ENCODE data around the gene CARMIL1. TPM values are rescaled to one million over a fixed set of nuclear protein-coding genes. Genes with fewer than 3 reads are reported as not detected.
A peak's percentile ranks its signal among the peaks of the same experiment; 100 is the strongest.

The CARMIL1 gene
- total and polyA plus RNA-seq, 4 donors = 22.9 to 41.0 (median 38.4) TPM

- DNase-seq (ENCODE audit: low read depth in 4 of 6, low spot score in 6 of 6) = no peak
- H3K4me1 ChIP-seq (ENCODE audit: control insufficient read depth, insufficient read depth, low read length) = no peaks in the 10 kb centered on the region
- no CpG with 5 or more reads among the region's 2 CpGs for WGBS (ENCODE audit: insufficient coverage)
- no peak overlapping the region for H3K27ac ChIP-seq (ENCODE audit: low read depth, low read length)
- H3K4me3 ChIP-seq (ENCODE audit: low read depth, low read length) = no peak overlapping the region
- H3K27me3 ChIP-seq (ENCODE audit: control insufficient read depth, insufficient read depth, low read length) = no peaks in the 10 kb centered on the region
- H3K9me3 ChIP-seq (ENCODE audit: control insufficient read depth, insufficient read depth, low read length) = no peaks in the 10 kb centered on the region
- H3K36me3 ChIP-seq (ENCODE audit: control insufficient read depth, insufficient read depth, low read length) = no peaks in the 10 kb centered on the region
These were observed 108.7 kb downstream of the CARMIL1 start for GRCh38 chr6:25387911-25388310.

GRCh38 chr6:25388776-25389175, 109.6 kb downstream of the CARMIL1 start:
- WGBS (ENCODE audit: insufficient coverage) = 100% methylated on average over 2 of the region's 3 CpGs

GRCh38 chr6:25389471-25389870, 110.3 kb downstream of the CARMIL1 start:
- Histone ChIP-seq H3K36me3 (ENCODE audit: control insufficient read depth, insufficient read depth, low read length) (no peaks in the 10 kb centered on the region), H3K4me3 (ENCODE audit: low read depth, low read length) (no peak overlapping the region), H3K9me3 (ENCODE audit: control insufficient read depth, insufficient read depth, low read length) (no peaks in the 10 kb centered on the region), H3K4me1 (ENCODE audit: control insufficient read depth, insufficient read depth, low read length) (no peaks in the 10 kb centered on the region), H3K27ac (ENCODE audit: low read depth, low read length) (no peak overlapping the region), H3K27me3 (ENCODE audit: control insufficient read depth, insufficient read depth, low read length) (no peaks in the 10 kb centered on the region)
- peak in 2 of 6 donors; percentile 46 to 71 for DNase-seq (ENCODE audit: low read depth in 4 of 6, low spot score in 6 of 6)
- WGBS (ENCODE audit: insufficient coverage) = 30% methylated on average over 1 of the region's 2 CpGs

More at GRCh38 chr6:25388776-25389175, 109.6 kb downstream of the CARMIL1 start:
- no peak overlapping the region for H3K4me3 ChIP-seq (ENCODE audit: low read depth, low read length)
- H3K36me3 ChIP-seq (ENCODE audit: control insufficient read depth, insufficient read depth, low read length) = no peaks in the 10 kb centered on the region
- H3K9me3 ChIP-seq (ENCODE audit: control insufficient read depth, insufficient read depth, low read length) = no peaks in the 10 kb centered on the region
- no peak for DNase-seq (ENCODE audit: low read depth in 4 of 6, low spot score in 6 of 6)
- H3K27me3 ChIP-seq (ENCODE audit: control insufficient read depth, insufficient read depth, low read length) = no peaks in the 10 kb centered on the region
- no peaks in the 10 kb centered on the region for H3K4me1 ChIP-seq (ENCODE audit: control insufficient read depth, insufficient read depth, low read length)
- H3K27ac ChIP-seq (ENCODE audit: low read depth, low read length) = no peak overlapping the region

- Histone ChIP-seq H3K4me3 (ENCODE audit: low read depth, low read length) (no peak overlapping the region), H3K9me3 (ENCODE audit: control insufficient read depth, insufficient read depth, low read length) (no peaks in the 10 kb centered on the region), H3K36me3 (ENCODE audit: control insufficient read depth, insufficient read depth, low read length) (no peaks in the 10 kb centered on the region), H3K27me3 (ENCODE audit: control insufficient read depth, insufficient read depth, low read length) (no peaks in the 10 kb centered on the region), H3K4me1 (ENCODE audit: control insufficient read depth, insufficient read depth, low read length) (no peaks in the 10 kb centered on the region), H3K27ac (ENCODE audit: low read depth, low read length) (no peak overlapping the region)
- DNase-seq (ENCODE audit: low read depth in 4 of 6, low spot score in 6 of 6) = peak in 1 of 6 donors; percentile 71
- WGBS (ENCODE audit: insufficient coverage) = 86% methylated on average over 1 of the region's 2 CpGs
These were observed 113.2 kb downstream of the CARMIL1 start for GRCh38 chr6:25392372-25392771.

- H3K4me1 ChIP-seq (ENCODE audit: control insufficient read depth, insufficient read depth, low read length) = no peaks in the 10 kb centered on the region
- H3K27ac ChIP-seq (ENCODE audit: low read depth, low read length) = no peak overlapping the region
- 80% methylated on average over 4 of the region's 5 CpGs for WGBS (ENCODE audit: insufficient coverage)
- H3K36me3 ChIP-seq (ENCODE audit: control insufficient read depth, insufficient read depth, low read length) = no peaks in the 10 kb centered on the region
- no peaks in the 10 kb centered on the region for H3K27me3 ChIP-seq (ENCODE audit: control insufficient read depth, insufficient read depth, low read length)
- DNase-seq (ENCODE audit: low read depth in 4 of 6, low spot score in 6 of 6) = no peak
- no peaks in the 10 kb centered on the region for H3K9me3 ChIP-seq (ENCODE audit: control insufficient read depth, insufficient read depth, low read length)
- H3K4me3 ChIP-seq (ENCODE audit: low read depth, low read length) = no peak overlapping the region
These were observed 116.6 kb downstream of the CARMIL1 start for GRCh38 chr6:25395731-25396130.

- H3K36me3 ChIP-seq (ENCODE audit: control insufficient read depth, insufficient read depth, low read length) = no peaks in the 10 kb centered on the region
- no peaks in the 10 kb centered on the region for H3K4me1 ChIP-seq (ENCODE audit: control insufficient read depth, insufficient read depth, low read length)
- H3K4me3 ChIP-seq (ENCODE audit: low read depth, low read length) = no peak overlapping the region
- no peak overlapping the region for H3K27ac ChIP-seq (ENCODE audit: low read depth, low read length)
- DNase-seq (ENCODE audit: low read depth in 4 of 6, low spot score in 6 of 6) = peak in 1 of 6 donors; percentile 17
- H3K9me3 ChIP-seq (ENCODE audit: control insufficient read depth, insufficient read depth, low read length) = no peaks in the 10 kb centered on the region
- WGBS (ENCODE audit: insufficient coverage) = 46% methylated on average over 1 of the region's 2 CpGs
- no peaks in the 10 kb centered on the region for H3K27me3 ChIP-seq (ENCODE audit: control insufficient read depth, insufficient read depth, low read length)
These were observed 118.2 kb downstream of the CARMIL1 start for GRCh38 chr6:25397406-25397805.

- H3K4me3 ChIP-seq (ENCODE audit: low read depth, low read length) = no peak overlapping the region
- 88% methylated on average over 1 of the region's 5 CpGs for WGBS (ENCODE audit: insufficient coverage)
- H3K27me3 ChIP-seq (ENCODE audit: control insufficient read depth, insufficient read depth, low read length) = no peaks in the 10 kb centered on the region
- no peaks in the 10 kb centered on the region for H3K9me3 ChIP-seq (ENCODE audit: control insufficient read depth, insufficient read depth, low read length)
- H3K4me1 ChIP-seq (ENCODE audit: control insufficient read depth, insufficient read depth, low read length) = peaks cover 8% of the 10 kb centered on the region
- no peaks in the 10 kb centered on the region for H3K36me3 ChIP-seq (ENCODE audit: control insufficient read depth, insufficient read depth, low read length)
- no peak for DNase-seq (ENCODE audit: low read depth in 4 of 6, low spot score in 6 of 6)
- no peak overlapping the region for H3K27ac ChIP-seq (ENCODE audit: low read depth, low read length)
These were observed 120.7 kb downstream of the CARMIL1 start for GRCh38 chr6:25399885-25400284.

- no peaks in the 10 kb centered on the region for H3K36me3 ChIP-seq (ENCODE audit: control insufficient read depth, insufficient read depth, low read length)
- H3K27ac ChIP-seq (ENCODE audit: low read depth, low read length) = no peak overlapping the region
- no peaks in the 10 kb centered on the region for H3K27me3 ChIP-seq (ENCODE audit: control insufficient read depth, insufficient read depth, low read length)
- H3K9me3 ChIP-seq (ENCODE audit: control insufficient read depth, insufficient read depth, low read length) = no peaks in the 10 kb centered on the region
- WGBS (ENCODE audit: insufficient coverage) = 45% methylated on average over 3 of the region's 5 CpGs
- no peak overlapping the region for H3K4me3 ChIP-seq (ENCODE audit: low read depth, low read length)
- DNase-seq (ENCODE audit: low read depth in 4 of 6, low spot score in 6 of 6) = no peak
- peaks cover 8% of the 10 kb centered on the region for H3K4me1 ChIP-seq (ENCODE audit: control insufficient read depth, insufficient read depth, low read length)
These were observed 122.5 kb downstream of the CARMIL1 start for GRCh38 chr6:25401711-25402110.

GRCh38 chr6:25402125-25402524, 123.0 kb downstream of the CARMIL1 start:
- Histone ChIP-seq H3K4me1 (ENCODE audit: control insufficient read depth, insufficient read depth, low read length) (peaks cover 8% of the 10 kb centered on the region), H3K9me3 (ENCODE audit: control insufficient read depth, insufficient read depth, low read length) (no peaks in the 10 kb centered on the region), H3K27me3 (ENCODE audit: control insufficient read depth, insufficient read depth, low read length) (no peaks in the 10 kb centered on the region), H3K36me3 (ENCODE audit: control insufficient read depth, insufficient read depth, low read length) (no peaks in the 10 kb centered on the region), H3K27ac (ENCODE audit: low read depth, low read length) (no peak overlapping the region), H3K4me3 (ENCODE audit: low read depth, low read length) (no peak overlapping the region)
- WGBS (ENCODE audit: insufficient coverage) = no CpG with 5 or more reads among the region's 4 CpGs
- DNase-seq (ENCODE audit: low read depth in 4 of 6, low spot score in 6 of 6) = peak in 1 of 6 donors; percentile 10

GRCh38 chr6:25403150-25403549, 124.0 kb downstream of the CARMIL1 start:
- peaks cover 8% of the 10 kb centered on the region for H3K4me1 ChIP-seq (ENCODE audit: control insufficient read depth, insufficient read depth, low read length)
- H3K27me3 ChIP-seq (ENCODE audit: control insufficient read depth, insufficient read depth, low read length) = no peaks in the 10 kb centered on the region
- no peaks in the 10 kb centered on the region for H3K36me3 ChIP-seq (ENCODE audit: control insufficient read depth, insufficient read depth, low read length)
- H3K27ac ChIP-seq (ENCODE audit: low read depth, low read length) = no peak overlapping the region
- 96% methylated on average over 2 of the region's 2 CpGs for WGBS (ENCODE audit: insufficient coverage)
- H3K4me3 ChIP-seq (ENCODE audit: low read depth, low read length) = no peak overlapping the region
- DNase-seq (ENCODE audit: low read depth in 4 of 6, low spot score in 6 of 6) = no peak
- H3K9me3 ChIP-seq (ENCODE audit: control insufficient read depth, insufficient read depth, low read length) = no peaks in the 10 kb centered on the region
